Thyroid gland (tissue), 4 donors: ENCODE results near the gene JOSD2. TPM values are rescaled to one million over a fixed set of nuclear protein-coding genes. Genes with fewer than 3 reads are reported as not detected.
"Not testable (repeated sequence)": the region's sequence is repeated elsewhere in the genome, so short reads cannot be mapped to it uniquely, and the experiment has no call there.

Experiments used
- DNase-seq, 2 donors: peaks; one replicate each; pipeline ENCODE4 v3.0.0-alpha.2; 2019
- H3K27ac ChIP-seq, 3 donors: fragments of 200-600 bp; sonication (generic); 1 replicate in 2 of 3; 2 replicates in 1 of 3; pipeline ENCODE4 v1.5.1; 2016 to 2019; ENCODE audit warnings: mild to moderate bottlenecking in 1 of 3, moderate library complexity in 1 of 3
- H3K27me3 ChIP-seq: fragments of 200-600 bp; sonication (generic); one replicate; pipeline ENCODE4 v1.5.1; 2019
- H3K36me3 ChIP-seq, 2 donors: fragments of 200-600 bp; sonication (generic); one replicate each; pipeline ENCODE4 v1.5.1; 2016 to 2019
- H3K4me1 ChIP-seq, 2 donors: fragments of 200-600 bp; sonication (generic); one replicate each; pipeline ENCODE4 v1.5.1; 2017 to 2019
- H3K4me3 ChIP-seq, 3 donors: fragments of 200-600 bp; sonication (generic); replicated peaks in 1 of 3; 1 replicate in 2 of 3; 2 replicates in 1 of 3; pipeline ENCODE4 v1.5.1; 2016; ENCODE audit warnings: mild to moderate bottlenecking in 1 of 3
- H3K9me3 ChIP-seq: fragments of 200-600 bp; sonication (generic); one replicate; pipeline ENCODE4 v1.5.1; 2017
- CTCF ChIP-seq, 6 experiments: fragments of 200-600 bp in 3 of 6; fragments of 450-650 bp in 3 of 6; sonication (generic) in 3 of 6; IDR thresholded peaks; one replicate each; pipeline ENCODE4 v1.5.1; 2016 to 2019; ENCODE audit warnings: antibody characterized with exemption in 6 of 6, mild to moderate bottlenecking in 2 of 6, inconsistent platforms in 1 of 6, moderate library complexity in 1 of 6
- POLR2A ChIP-seq, 2 donors: fragments of 450-650 bp; IDR thresholded peaks; one replicate each; pipeline ENCODE4 v1.6.1; 2017; ENCODE audit warnings: antibody characterized with exemption in 2 of 2, mild to moderate bottlenecking in 2 of 2, moderate library complexity in 1 of 2
- WGBS, 2 donors: methylation state at CpG; one replicate each; pipeline ENCODE4 v1.1.5; 2017; 5-methylcytosine and 5-hydroxymethylcytosine counted together
- intact Hi-C: fragments of 100-400 bp; cut with DNase I; formaldehyde crosslinking; loops from one replicate; pipeline ENCODE4 v1.15.1; 2023
- total RNA-seq, 4 donors: library from RNA; depleted of rRNA; stranded (reverse); fragments of >200 nt; gene quantifications; one replicate each; pipeline ENCODE4 v1.2.3, GENCODE V29; 2016

Gene JOSD2
- total RNA-seq, 4 donors from 2014 or later, result 23.9 to 49.5 (median 41.3) TPM

GRCh38 chr19:50536662-50537305 lies 25.8 kb upstream of the JOSD2 start:
- H3K27ac ChIP-seq, result no peak overlapping the region
- WGBS, 2 donors, result 88 to 91% methylated on average over 12 to 16 of the region's 16 CpGs
- H3K27me3 ChIP-seq, result no peaks in the 10 kb centered on the region

GRCh38 chr19:50535672-50536187 lies 24.7 kb upstream of the JOSD2 start:
- no peak overlapping the region for H3K27ac ChIP-seq
- H3K27me3 ChIP-seq, result no peaks in the 10 kb centered on the region
- H3K9me3 ChIP-seq, result no peaks in the 10 kb centered on the region
- WGBS, 2 donors, result 72 to 73% methylated on average over 11 of the region's 11 CpGs
- intact Hi-C loops, result loop anchor here (10.0 kb wide), 1 partner anchor 249 kb away; no protein-coding TSS in a partner anchor
- H3K4me3 ChIP-seq, result no peak overlapping the region
- no peaks in the 10 kb centered on the region for H3K4me1 ChIP-seq
- no peak for DNase-seq
- TF ChIP-seq POLR2A (IDR thresholded peaks at IDR 0.05) (no peak), CTCF (IDR thresholded peaks at IDR 0.05) (no peak)
- H3K36me3 ChIP-seq, result no peaks in the 10 kb centered on the region

More at GRCh38 chr19:50536662-50537305, 25.8 kb upstream of the JOSD2 start:
- intact Hi-C loops, result loop anchor here (10.0 kb wide), 1 partner anchor 248 kb away; no protein-coding TSS in a partner anchor
- no peak overlapping the region for H3K4me3 ChIP-seq
- no peaks in the 10 kb centered on the region for H3K4me1 ChIP-seq
- no peaks in the 10 kb centered on the region for H3K36me3 ChIP-seq
- TF ChIP-seq POLR2A (IDR thresholded peaks at IDR 0.05) (no peak), CTCF (IDR thresholded peaks at IDR 0.05) (no peak)
- DNase-seq, result no peak
- H3K9me3 ChIP-seq, result no peaks in the 10 kb centered on the region

GRCh38 chr19:50534478-50534877 lies 23.5 kb upstream of the JOSD2 start:
- Histone ChIP-seq H3K36me3 (no peaks in the 10 kb centered on the region), H3K27ac (no peak overlapping the region), H3K4me3 (no peak overlapping the region), H3K27me3 (no peaks in the 10 kb centered on the region), H3K9me3 (no peaks in the 10 kb centered on the region), H3K4me1 (no peaks in the 10 kb centered on the region)
- intact Hi-C loops, result loop anchor here (10.0 kb wide), 1 partner anchor 250 kb away; no protein-coding TSS in a partner anchor
- WGBS, 2 donors, result 92% methylated on average over 3 of the region's 3 CpGs
- no peak for DNase-seq
- TF ChIP-seq CTCF (IDR thresholded peaks at IDR 0.05), result no peak
- no peak for TF ChIP-seq POLR2A (IDR thresholded peaks at IDR 0.05)

- DNase-seq, result no peak
- 86 to 88% methylated on average over 4 of the region's 4 CpGs for WGBS, 2 donors
- no peak overlapping the region for H3K27ac ChIP-seq
- no peaks in the 10 kb centered on the region for H3K4me1 ChIP-seq
- H3K4me3 ChIP-seq, result no peak overlapping the region
- H3K36me3 ChIP-seq, result no peaks in the 10 kb centered on the region
- H3K9me3 ChIP-seq, result no peaks in the 10 kb centered on the region
- no peaks in the 10 kb centered on the region for H3K27me3 ChIP-seq
- no peak for TF ChIP-seq POLR2A (IDR thresholded peaks at IDR 0.05)
- TF ChIP-seq CTCF (IDR thresholded peaks at IDR 0.05), result no peak
- intact Hi-C loops, result loop anchor here (10.0 kb wide), 1 partner anchor 252 kb away; no protein-coding TSS in a partner anchor
Observed at GRCh38 chr19:50532952-50533351, 22.0 kb upstream of the JOSD2 start.

GRCh38 chr19:50531171-50531612 lies 20.2 kb upstream of the JOSD2 start:
- WGBS, 2 donors, result 71 to 79% methylated on average over 13 of the region's 14 CpGs
- no peak for TF ChIP-seq CTCF (IDR thresholded peaks at IDR 0.05)
- TF ChIP-seq POLR2A (IDR thresholded peaks at IDR 0.05), result no peak
- H3K27ac ChIP-seq, result no peak overlapping the region
- H3K9me3 ChIP-seq, result no peaks in the 10 kb centered on the region
- H3K4me3 ChIP-seq, result no peak overlapping the region
- intact Hi-C loops, result loop anchor here (10.0 kb wide), 1 partner anchor 254 kb away; no protein-coding TSS in a partner anchor
- no peaks in the 10 kb centered on the region for H3K36me3 ChIP-seq
- no peak for DNase-seq
- H3K4me1 ChIP-seq, result no peaks in the 10 kb centered on the region
- H3K27me3 ChIP-seq, result no peaks in the 10 kb centered on the region

GRCh38 chr19:50528052-50528451 lies 17.1 kb upstream of the JOSD2 start:
- WGBS, 2 donors, result 87 to 95% methylated on average over 3 of the region's 3 CpGs
- H3K4me3 ChIP-seq, H3K27ac ChIP-seq, H3K27me3 ChIP-seq, intact Hi-C loops, H3K36me3 ChIP-seq, H3K9me3 ChIP-seq, H3K4me1 ChIP-seq, DNase-seq: not testable (repeated sequence)
